Activated T-helper 17 cell treated with anti-CD3 and anti-CD28 coated beads, Interleukin-2, amount 50 U/mL, for 72 hours (primary cell): Measurements from ENCODE around the gene ALKBH2. TPM values are rescaled to one million over a fixed set of nuclear protein-coding genes. Genes with fewer than 3 reads are reported as not detected.
A peak's percentile ranks its signal among the peaks of the same experiment; 100 is the strongest.

Experiments
- ATAC-seq: fragments of 150-1000 bp; cut with Tn5 transposase; replicated peaks from 2 replicates; pipeline ENCODE4 v1.10.0; 2021; ENCODE audit warnings: mild to moderate bottlenecking, moderate library complexity
- H3K27ac Mint-ChIP-seq: one replicate; pipeline ENCODE4 v1.8.0; 2022; ENCODE audit warnings: mixed read lengths
- H3K27me3 Mint-ChIP-seq: one replicate; pipeline ENCODE4 v1.8.0; 2022; ENCODE audit warnings: mixed read lengths
- H3K36me3 Mint-ChIP-seq: one replicate; pipeline ENCODE4 v1.8.0; 2022; ENCODE audit warnings: low read depth, mild to moderate bottlenecking, mixed read lengths
- H3K4me1 Mint-ChIP-seq: one replicate; pipeline ENCODE4 v1.8.0; 2022; ENCODE audit warnings: mixed read lengths
- H3K4me3 Mint-ChIP-seq: one replicate; pipeline ENCODE4 v1.8.0; 2022; ENCODE audit warnings: mild to moderate bottlenecking, mixed read lengths
- H3K9me3 Mint-ChIP-seq: one replicate; pipeline ENCODE4 v1.8.0; 2022; ENCODE audit warnings: mixed read lengths
- total RNA-seq, 2 donors: library from RNA; stranded (reverse); gene quantifications; one replicate each; pipeline ENCODE4 v1.2.3, GENCODE V29; 2022

Gene ALKBH2
- total RNA-seq, 2 donors from 2014 or later = 16.2 to 25.9 TPM

GRCh38 chr12:109121346-109121880 is 28.1 kb upstream of the ALKBH2 start:
- Mint-ChIP-seq H3K36me3 (no peaks in the 10 kb centered on the region), H3K27ac (no peak overlapping the region)
- ATAC-seq = no peak

DNA sequence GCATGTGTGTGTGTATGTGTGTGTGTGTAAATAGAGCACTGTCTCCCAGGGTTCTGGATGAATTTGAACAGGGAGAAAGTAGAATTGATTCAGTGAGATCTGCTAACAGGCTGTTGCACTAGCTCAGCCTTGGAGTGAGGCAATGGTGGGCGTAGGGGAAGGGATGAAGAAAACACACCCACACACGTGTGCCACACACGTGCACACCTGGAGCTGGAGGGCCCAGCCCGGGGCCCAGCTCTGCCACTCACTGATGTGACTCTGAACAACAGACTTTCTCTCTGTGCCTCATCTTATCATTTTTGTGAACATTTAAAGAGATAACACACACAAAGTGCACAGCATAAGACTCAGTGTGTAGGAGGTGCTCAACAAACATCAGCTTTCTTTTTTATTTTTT is 27.3 kb upstream of the ALKBH2 start:
- no peaks in the 10 kb centered on the region for H3K27me3 Mint-ChIP-seq
- H3K4me3 Mint-ChIP-seq = no peak overlapping the region
- peaks cover 4% of the 10 kb centered on the region for H3K4me1 Mint-ChIP-seq
- no peak overlapping the region for H3K27ac Mint-ChIP-seq
- ATAC-seq = no peak
- no peaks in the 10 kb centered on the region for H3K9me3 Mint-ChIP-seq
- H3K36me3 Mint-ChIP-seq = no peaks in the 10 kb centered on the region

More at GRCh38 chr12:109121346-109121880, 28.1 kb upstream of the ALKBH2 start:
- Mint-ChIP-seq H3K4me1 (no peaks in the 10 kb centered on the region), H3K9me3 (no peaks in the 10 kb centered on the region), H3K27me3 (no peaks in the 10 kb centered on the region), H3K4me3 (no peak overlapping the region)

DNA sequence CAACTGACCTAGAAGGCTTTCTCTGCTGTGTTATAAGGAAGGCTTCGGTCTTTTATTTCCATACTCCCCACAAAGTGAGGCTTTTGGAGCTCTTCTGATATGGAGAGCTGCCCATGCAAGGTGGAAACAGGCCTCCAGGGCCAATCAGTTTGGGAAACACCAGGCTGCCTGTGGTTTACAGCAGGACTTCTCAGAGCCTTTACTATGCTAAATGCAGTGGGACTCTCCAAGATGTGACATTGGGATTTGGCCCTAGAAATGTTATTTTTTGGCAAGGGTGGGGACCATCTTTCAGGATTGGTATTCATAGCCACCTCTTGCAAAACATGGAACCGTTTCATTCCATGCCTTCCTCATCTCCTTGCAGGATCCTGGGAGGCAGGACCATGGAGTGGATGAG is 26.8 kb upstream of the ALKBH2 start:
- Mint-ChIP-seq H3K36me3 (no peaks in the 10 kb centered on the region), H3K27me3 (no peaks in the 10 kb centered on the region), H3K9me3 (no peaks in the 10 kb centered on the region), H3K4me3 (no peak overlapping the region), H3K27ac (no peak overlapping the region), H3K4me1 (peaks cover 9% of the 10 kb centered on the region)
- no peak for ATAC-seq

GRCh38 chr12:109116611-109116949 is 23.3 kb upstream of the ALKBH2 start:
- Mint-ChIP-seq H3K4me3 (no peak overlapping the region), H3K36me3 (no peaks in the 10 kb centered on the region), H3K27ac (no peak overlapping the region), H3K4me1 (peaks cover 15% of the 10 kb centered on the region), H3K9me3 (no peaks in the 10 kb centered on the region), H3K27me3 (no peaks in the 10 kb centered on the region)
- ATAC-seq = no peak

DNA sequence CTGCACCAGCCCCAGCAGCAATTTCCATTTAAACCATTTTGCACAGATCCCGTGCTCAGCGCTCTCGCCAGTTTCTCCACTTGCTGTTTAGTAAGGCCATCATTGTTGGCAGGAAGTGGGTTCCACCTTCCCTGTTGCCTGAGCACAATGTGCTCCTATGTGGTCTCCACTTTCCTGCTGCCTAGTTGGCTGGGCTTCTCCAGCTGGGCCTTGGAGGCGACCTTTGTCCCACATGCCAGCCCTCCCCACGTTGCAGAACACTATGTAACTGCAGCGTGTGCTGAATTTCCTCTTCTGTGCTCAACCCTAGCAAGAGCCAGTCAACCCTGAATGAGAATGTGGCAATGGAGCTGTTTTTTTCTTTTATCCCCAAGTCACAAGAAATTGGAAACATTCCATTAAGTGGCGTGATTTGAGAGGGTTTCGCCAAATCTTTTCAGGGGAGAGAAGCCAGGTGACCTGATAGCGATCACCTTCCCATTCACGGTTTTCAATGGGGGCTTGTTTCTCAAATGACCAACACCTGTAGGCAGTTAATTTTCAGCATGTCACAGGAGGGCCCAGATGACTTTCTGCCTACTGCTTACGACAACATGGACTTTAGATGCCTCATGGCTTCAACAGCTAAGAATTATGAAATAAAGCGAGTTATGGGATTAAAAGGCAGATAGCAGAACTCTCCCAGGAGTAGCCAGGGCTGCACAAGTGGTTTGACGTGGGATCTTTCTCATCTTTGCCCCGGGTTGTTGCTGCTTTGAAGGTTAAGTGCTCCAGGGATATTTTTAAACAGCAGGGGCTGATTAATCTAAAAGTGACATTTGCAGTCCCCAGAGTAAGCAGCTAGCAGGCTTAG is 22.7 kb upstream of the ALKBH2 start, which contains the start of gene ACACB:
ACACB (plus strand) TSS at position 830 of the 853 bp plus-strand sequence. CDS start 22,819 bp downstream, outside the sequence.
- H3K27me3 Mint-ChIP-seq = no peaks in the 10 kb centered on the region
- ATAC-seq = no peak
- no peak within 1 kb of the TSS for H3K27ac Mint-ChIP-seq
- H3K9me3 Mint-ChIP-seq = no peaks in the 10 kb centered on the region
- peaks cover under 1% of the 10 kb centered on the region for H3K36me3 Mint-ChIP-seq
- H3K4me1 Mint-ChIP-seq = peaks cover 15% of the 10 kb centered on the region
- H3K4me3 Mint-ChIP-seq = no peak within 1 kb of the TSS

GRCh38 chr12:109115404-109115757 is 22.1 kb upstream of the ALKBH2 start:
- peaks cover 6% of the 10 kb centered on the region for H3K36me3 Mint-ChIP-seq

DNA sequence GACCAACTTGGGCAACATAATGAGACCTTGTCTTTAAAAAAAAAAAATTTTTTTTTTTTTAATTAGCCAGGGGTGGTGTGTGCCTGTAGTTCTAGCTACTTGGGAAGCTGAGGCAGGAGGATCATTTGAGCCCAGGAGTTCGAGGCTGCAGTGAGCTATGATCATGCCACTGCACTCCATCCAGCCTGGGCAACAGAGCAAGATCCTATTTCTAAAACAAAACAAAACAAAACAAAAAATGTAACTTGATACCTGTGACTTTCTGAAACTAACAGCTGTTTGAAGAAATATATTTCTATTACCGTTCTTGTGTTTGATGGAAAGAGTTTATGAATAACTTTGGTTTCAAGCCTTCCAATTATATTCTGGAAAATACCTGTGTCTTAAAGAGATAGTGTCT is 21.4 kb upstream of the ALKBH2 start:
- Mint-ChIP-seq H3K4me1 (peaks cover 15% of the 10 kb centered on the region), H3K9me3 (no peaks in the 10 kb centered on the region), H3K36me3 (peaks cover 14% of the 10 kb centered on the region), H3K4me3 (no peak overlapping the region), H3K27me3 (no peaks in the 10 kb centered on the region), H3K27ac (no peak overlapping the region)
- no peak for ATAC-seq

More at GRCh38 chr12:109115404-109115757, 22.1 kb upstream of the ALKBH2 start:
- H3K4me1 Mint-ChIP-seq = peaks cover 15% of the 10 kb centered on the region
- H3K9me3 Mint-ChIP-seq = no peaks in the 10 kb centered on the region
- H3K27ac Mint-ChIP-seq = no peak overlapping the region
- H3K4me3 Mint-ChIP-seq = no peak overlapping the region
- H3K27me3 Mint-ChIP-seq = no peaks in the 10 kb centered on the region
- ATAC-seq = no peak

- Mint-ChIP-seq H3K27ac (no peak overlapping the region), H3K27me3 (no peaks in the 10 kb centered on the region), H3K9me3 (no peaks in the 10 kb centered on the region), H3K36me3 (peaks cover 22% of the 10 kb centered on the region), H3K4me3 (no peak overlapping the region), H3K4me1 (peaks cover 15% of the 10 kb centered on the region)
- ATAC-seq = no peak
These were observed 20.5 kb upstream of the ALKBH2 start for GRCh38 chr12:109113661-109114321.

- Mint-ChIP-seq H3K36me3 (peaks cover 30% of the 10 kb centered on the region), H3K9me3 (no peaks in the 10 kb centered on the region), H3K4me1 (peaks cover 15% of the 10 kb centered on the region), H3K4me3 (no peak overlapping the region), H3K27me3 (no peaks in the 10 kb centered on the region), H3K27ac (no peak overlapping the region)
- ATAC-seq = no peak
These were observed 19.6 kb upstream of the ALKBH2 start for GRCh38 chr12:109112720-109113465.

DNA sequence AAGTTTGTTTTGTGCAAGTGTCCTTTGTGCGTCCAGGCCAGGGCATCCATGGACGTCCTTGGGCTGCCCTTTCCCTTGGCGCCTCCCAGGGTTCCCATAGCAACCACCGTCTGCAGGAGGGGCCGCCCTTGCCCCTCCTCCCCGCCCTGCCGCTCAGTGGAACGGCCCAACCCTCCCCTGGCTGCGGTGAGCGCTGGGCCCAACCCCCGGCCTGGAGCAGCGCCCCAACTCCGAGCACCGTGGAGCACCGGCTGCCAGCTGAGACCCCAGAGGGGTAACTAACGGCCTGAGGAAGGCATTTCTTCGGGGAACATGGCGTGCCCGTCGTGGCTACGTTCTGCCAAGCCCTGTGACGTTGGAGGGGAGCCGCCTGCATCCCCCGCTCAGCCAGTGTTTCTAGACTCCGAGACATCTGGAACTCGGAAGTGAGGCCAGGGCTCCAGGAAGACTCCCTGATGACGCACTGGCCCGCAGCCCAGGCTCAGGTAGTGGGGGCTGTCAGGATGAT is 17.8 kb upstream of the ALKBH2 start:
- no peaks in the 10 kb centered on the region for H3K27me3 Mint-ChIP-seq
- H3K27ac Mint-ChIP-seq = peak overlapping the region; percentile 38
- H3K4me1 Mint-ChIP-seq = peaks cover 15% of the 10 kb centered on the region
- peak overlapping the region; percentile 71 for H3K4me3 Mint-ChIP-seq
- ATAC-seq = peak; percentile 94
- H3K9me3 Mint-ChIP-seq = no peaks in the 10 kb centered on the region
- H3K36me3 Mint-ChIP-seq = peaks cover 46% of the 10 kb centered on the region

DNA sequence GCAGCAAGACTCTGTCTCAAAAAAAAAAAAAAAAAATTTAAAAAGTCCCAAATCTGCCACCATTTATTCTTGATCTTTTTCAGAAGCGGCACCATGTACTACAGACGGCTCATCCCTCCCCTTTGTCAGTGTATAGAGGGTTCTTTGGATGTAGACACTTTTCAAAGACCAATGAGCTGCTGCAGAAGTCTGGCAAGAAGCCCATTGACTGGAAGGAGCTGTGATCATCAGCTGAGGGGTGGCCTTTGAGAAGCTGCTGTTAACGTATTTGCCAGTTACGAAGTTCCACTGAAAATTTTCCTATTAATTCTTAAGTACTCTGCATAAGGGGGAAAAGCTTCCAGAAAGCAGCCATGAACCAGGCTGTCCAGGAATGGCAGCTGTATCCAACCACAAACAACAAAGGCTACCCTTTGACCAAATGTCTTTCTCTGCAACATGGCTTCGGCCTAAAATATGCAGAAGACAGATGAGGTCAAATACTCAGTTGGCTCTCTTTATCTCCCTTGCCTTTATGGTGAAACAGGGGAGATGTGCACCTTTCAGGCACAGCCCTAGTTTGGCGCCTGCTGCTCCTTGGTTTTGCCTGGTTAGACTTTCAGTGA is 16.6 kb upstream of the ALKBH2 start:
- Mint-ChIP-seq H3K27me3 (no peaks in the 10 kb centered on the region), H3K9me3 (no peaks in the 10 kb centered on the region), H3K36me3 (peaks cover 58% of the 10 kb centered on the region), H3K27ac (peak overlapping the region; percentile 8), H3K4me1 (peaks cover 4% of the 10 kb centered on the region), H3K4me3 (peak overlapping the region; percentile 71)
- no peak for ATAC-seq

DNA sequence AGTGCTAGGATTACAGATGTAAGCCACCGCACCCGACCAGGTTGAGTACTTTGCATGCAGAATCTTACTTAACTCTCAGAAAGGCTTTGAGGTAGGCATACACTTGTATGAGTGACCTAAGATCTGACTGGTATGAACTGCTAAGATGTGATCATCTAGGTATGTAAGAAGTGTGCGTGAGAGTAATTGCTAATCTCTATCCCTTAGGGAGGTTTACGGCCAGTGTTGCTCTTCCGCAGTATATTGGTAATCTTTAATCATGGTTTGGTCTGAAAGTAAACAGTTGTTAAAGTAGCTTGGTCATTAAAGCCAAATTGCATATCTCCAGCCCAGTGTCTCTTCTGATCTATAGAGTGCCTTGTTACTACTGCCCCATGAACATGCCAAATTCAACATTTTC is 11.9 kb upstream of the ALKBH2 start:
- H3K4me1 Mint-ChIP-seq = peaks cover 2% of the 10 kb centered on the region
- H3K36me3 Mint-ChIP-seq = peaks cover 92% of the 10 kb centered on the region
- H3K4me3 Mint-ChIP-seq = no peak overlapping the region
- H3K27me3 Mint-ChIP-seq = no peaks in the 10 kb centered on the region
- H3K9me3 Mint-ChIP-seq = no peaks in the 10 kb centered on the region
- peak overlapping the region; percentile 1 for H3K27ac Mint-ChIP-seq
- no peak for ATAC-seq

DNA sequence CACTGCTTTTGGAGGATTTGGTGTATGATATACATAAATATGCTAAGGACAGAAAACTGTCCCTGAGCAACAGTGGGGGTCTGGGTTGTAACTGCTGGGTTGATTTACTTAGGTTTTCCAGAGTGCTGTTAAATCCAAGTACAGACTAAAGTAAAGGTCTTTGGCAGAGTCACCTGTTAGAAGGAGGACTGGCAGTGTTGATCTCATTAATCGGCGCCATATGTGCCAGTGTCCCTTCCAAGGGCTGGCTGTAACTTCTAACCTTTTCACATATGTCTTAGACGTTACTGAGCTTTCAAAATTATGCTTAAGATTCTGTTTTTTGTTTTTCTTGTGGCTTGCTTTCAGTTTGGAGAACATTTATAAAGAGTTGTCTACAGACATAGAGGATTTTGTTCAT is 9.2 kb upstream of the ALKBH2 start:
- H3K4me3 Mint-ChIP-seq = no peak overlapping the region
- no peak for ATAC-seq
- peaks cover 91% of the 10 kb centered on the region for H3K36me3 Mint-ChIP-seq

DNA sequence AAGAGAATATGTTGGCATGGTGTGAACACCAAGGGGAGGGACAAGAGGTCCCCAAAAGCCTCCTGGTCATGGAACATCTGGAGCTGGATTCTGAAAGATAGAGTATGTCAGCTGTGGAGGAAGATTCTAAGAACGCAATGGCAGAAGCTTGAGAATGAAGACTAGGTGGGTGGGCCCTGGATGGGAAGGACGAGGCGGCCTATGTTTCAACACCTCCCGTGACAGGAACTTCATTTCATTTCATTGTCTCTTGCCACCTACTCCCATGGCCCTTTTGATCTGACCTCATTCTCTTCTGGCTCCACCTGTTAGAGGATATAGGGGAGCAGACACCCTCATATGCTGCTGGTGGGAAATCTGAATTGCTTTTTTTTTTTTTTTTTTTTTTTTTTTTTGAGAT is 7.5 kb upstream of the ALKBH2 start:
- Mint-ChIP-seq H3K4me3 (peak overlapping the region; percentile 89), H3K36me3 (peaks cover 76% of the 10 kb centered on the region), H3K4me1 (peaks cover 18% of the 10 kb centered on the region), H3K27me3 (no peaks in the 10 kb centered on the region), H3K27ac (no peak overlapping the region), H3K9me3 (no peaks in the 10 kb centered on the region)
- ATAC-seq = no peak

More for the DNA sequence above, 9.2 kb upstream of the ALKBH2 start:
- Mint-ChIP-seq H3K27me3 (no peaks in the 10 kb centered on the region), H3K27ac (no peak overlapping the region), H3K4me1 (peaks cover 18% of the 10 kb centered on the region), H3K9me3 (no peaks in the 10 kb centered on the region)
